K562 (cell line): Measurements from ENCODE around the gene VHLL. TPM values are rescaled to one million over a fixed set of nuclear protein-coding genes. Genes with fewer than 3 reads are reported as not detected.
"Not testable (repeated sequence)": the region's sequence is repeated elsewhere in the genome, so short reads cannot be mapped to it uniquely, and the experiment has no call there.

ENCODE experiments used
- ATAC-seq: fragments of 200-7000 bp; cut with Tn5 transposase; 3 replicates; pipeline ENCODE4 v1.9.1; 2020; ENCODE audit warnings: moderate library complexity
- BruUV-seq: library from RNA; stranded (reverse); fragments of 400-500 nt; replicated peaks from 2 replicates; lab custom pipeline; 2021; lab: Mats Ljungman, UMichigan
- CTCF ChIA-PET: fragments of 300-600 bp; formaldehyde crosslinking; extraction: SDS; loops from one replicate; lab custom pipeline; 2021; ENCODE audit warnings: low intra/inter-chr PET ratio; lab: Yijun Ruan, JAX
- POLR2A ChIA-PET: fragments of 300-600, 350-650 bp; sonication (Branson Sonifier 250); formaldehyde crosslinking; extraction: SDS; loops from one replicate; lab custom pipeline; 2021; ENCODE audit warnings: antibody characterized with exemption, inconsistent platforms; lab: Yijun Ruan, JAX
- DNase-seq, 4 experiments: peaks; one replicate each; pipeline versions ENCODE4 v3.0.0 to v3.0.0-alpha.2; 2011 to 2018; ENCODE audit warnings: low spot score in 3 of 4, mixed read lengths in 3 of 4; ENCODE audit errors: extremely low read depth in 1 of 4
- FAIRE-seq: peaks from 2 replicates; lab custom pipeline; 2011; peaks lifted over from hg19 to GRCh38; lab: Jason Lieb, UNC
- H2AFZ ChIP-seq: 2 replicates; pipeline ENCODE4 v1.6.0; 2011; ENCODE audit warnings: low read depth, low read length, control low read depth, inconsistent platforms
- H3K27ac ChIP-seq: fragments of 200-600 bp; 3 replicates; pipeline ENCODE4 v1.8.0; 2011; ENCODE audit warnings: low read depth, mild to moderate bottlenecking, control low read depth, inconsistent platforms, low read length, moderate library complexity, mixed read lengths; ENCODE audit errors: extremely low read depth
- H3K27me3 ChIP-seq, 2 experiments: fragments of 300-600 bp in 1 of 2; 2 replicates in 1 of 2; 3 replicates in 1 of 2; pipeline versions ENCODE4 v1.6.0 to v1.8.0; 2011; ENCODE audit warnings: inconsistent platforms in 2 of 2, low read length in 2 of 2, mild to moderate bottlenecking in 1 of 2, mixed read lengths in 1 of 2, moderate library complexity in 1 of 2; ENCODE audit not compliant: control insufficient read depth in 2 of 2, insufficient read depth in 2 of 2
- H3K36me3 ChIP-seq: fragments of 300-600 bp; 3 replicates; pipeline ENCODE4 v1.8.0; 2011; ENCODE audit warnings: mild to moderate bottlenecking, low read length, inconsistent platforms; ENCODE audit not compliant: control insufficient read depth, insufficient read depth
- H3K4me1 ChIP-seq, 2 experiments: fragments of 200-600 bp in 1 of 2; replicated peaks in 1 of 2; 2 replicates in 1 of 2; 3 replicates in 1 of 2; pipeline versions ENCODE4 v1.5.1 to v1.8.0; 2011; ENCODE audit warnings: inconsistent platforms in 2 of 2, low read length in 2 of 2, mild to moderate bottlenecking in 1 of 2, mixed read lengths in 1 of 2, moderate library complexity in 1 of 2; ENCODE audit not compliant: control insufficient read depth in 2 of 2, insufficient read depth in 2 of 2
- H3K4me2 ChIP-seq: 2 replicates; pipeline ENCODE4 v1.6.1; 2011; ENCODE audit warnings: low read length, control low read depth, inconsistent platforms, mixed read lengths; ENCODE audit not compliant: insufficient read depth
- H3K4me3 ChIP-seq: fragments of 200-600 bp; sonication (generic), shearing (Covaris generic); 2 replicates; pipeline ENCODE4 v1.5.1; 2016; ENCODE audit warnings: control low read depth, inconsistent platforms
- H3K79me2 ChIP-seq: fragments of 200-600 bp; 3 replicates; pipeline ENCODE4 v1.8.0; 2011; ENCODE audit warnings: low read length, inconsistent platforms; ENCODE audit not compliant: control insufficient read depth, insufficient read depth
- H3K9ac ChIP-seq, 2 experiments: 2 replicates each; pipeline versions ENCODE4 v1.6.0 to v1.6.1; 2011; ENCODE audit warnings: low read depth in 2 of 2, low read length in 2 of 2, control low read depth in 1 of 2, inconsistent platforms in 1 of 2, mild to moderate bottlenecking in 1 of 2, mixed read lengths in 1 of 2; ENCODE audit not compliant: insufficient read depth in 1 of 2
- H3K9me1 ChIP-seq: one replicate; pipeline ENCODE4 v1.6.0; 2011; ENCODE audit warnings: inconsistent platforms, mild to moderate bottlenecking, low read length, moderate library complexity; ENCODE audit not compliant: control insufficient read depth, insufficient read depth
- H3K9me3 ChIP-seq: replicated peaks from 2 replicates; pipeline ENCODE4 v1.5.1; 2011; ENCODE audit warnings: low read depth, low read length, inconsistent platforms; ENCODE audit not compliant: control insufficient read depth, insufficient read depth
- H4K20me1 ChIP-seq: replicated peaks from 2 replicates; pipeline ENCODE4 v1.6.1; 2011; ENCODE audit warnings: low read length, inconsistent platforms, mixed read lengths; ENCODE audit not compliant: control insufficient read depth, insufficient read depth
- FIP1L1 ChIP-seq: fragments of 200-400 bp; formaldehyde crosslinking; IDR thresholded peaks from 2 replicates; pipeline ENCODE4 v1.6.1; 2018; ENCODE audit warnings: mild to moderate bottlenecking, low read depth, low read length; ENCODE audit not compliant: poor library complexity, severe bottlenecking
- ZNF384 ChIP-seq: IDR thresholded peaks from 2 replicates; pipeline ENCODE4 v1.6.1; 2012; ENCODE audit warnings: low read depth, low read length, improper control_type of control experiment
- WGBS: fragments of 100-300 bp; shearing (Covaris generic); methylation state at CpG from one replicate; pipeline ENCODE4 v1.1.6; 2016; ENCODE audit warnings: low coverage, mixed read lengths; ENCODE audit not compliant: insufficient coverage; ENCODE audit errors: missing lambda C conversion rate; 5-methylcytosine and 5-hydroxymethylcytosine counted together
- in situ Hi-C: fragments of 300-500 bp; cut with MboI; formaldehyde crosslinking; loops from 4 replicates; pipeline ENCODE4 v1.15.0; 2018; ENCODE audit warnings: inconsistent platforms, mixed read lengths
- intact Hi-C: fragments of 100-400 bp; cut with micrococcal nuclease; formaldehyde crosslinking; loops from 2 replicates; pipeline ENCODE4 v1.14.2; 2022
- polyA plus RNA-seq, 8 experiments: library from polyadenylated mRNA; depleted of rRNA in 4 of 8; stranded (reverse) in 5 of 8; unstranded in 3 of 8; fragments of >200 nt; fragmentation: Nextera tagmentation in 2 of 8; fragmentation: Illumina TruSeq in 1 of 8; extraction: Ambion mirVana in 2 of 8; extraction: Trizol in 1 of 8; gene quantifications; 2 replicates each; pipeline versions ENCODE4 v1.2.1 to v1.2.3, GENCODE V29; 2011 to 2014; ENCODE audit warnings: inconsistent platforms in 1 of 8, missing spikeins in 1 of 8
- total RNA-seq, 7 experiments: library from RNA; depleted of rRNA in 6 of 7; stranded (reverse); fragments of >200 nt in 6 of 7; fragmentation: Illumina TruSeq in 2 of 7; extraction: Trizol in 2 of 7; gene quantifications; 2 replicates each; pipeline versions ENCODE4 v1.2.1 to v1.2.3, GENCODE V29; 2011 to 2021; ENCODE audit warnings: low replicate concordance in 1 of 7
- TF ChIP-seq, protein P1 (sequence below): fragments of 450-650 bp; IDR thresholded peaks from 2 replicates; pipeline ENCODE4 v1.6.1; 2018; ENCODE audit not compliant: partially characterized antibody

Gene VHLL
- total and polyA plus RNA-seq, 9 of the 15 experiments (the other 6 are each of a cell fraction or from before 2014, with no cell fraction given) = not detected

DNA sequence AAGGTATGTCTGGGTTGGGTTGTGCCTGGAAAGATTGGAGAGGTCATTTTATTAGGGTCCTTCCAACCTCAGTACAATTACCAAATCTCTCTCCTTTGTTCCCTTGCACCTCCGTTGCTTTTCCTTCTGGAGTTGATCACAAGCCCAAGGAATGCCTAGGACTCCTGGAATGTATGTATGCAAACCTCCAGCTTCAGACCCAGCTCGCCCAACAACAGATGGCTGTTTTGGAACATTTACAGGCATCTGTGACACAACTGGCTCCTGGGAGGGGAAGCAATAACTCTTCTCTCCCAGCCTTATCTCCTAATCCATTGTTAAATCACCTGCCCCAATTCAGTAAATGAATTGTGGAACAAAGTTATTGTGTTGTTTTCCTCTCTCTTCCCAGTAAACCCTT is 47.5 kb upstream of the VHLL start:
- no TSS peak for BruUV-seq

DNA sequence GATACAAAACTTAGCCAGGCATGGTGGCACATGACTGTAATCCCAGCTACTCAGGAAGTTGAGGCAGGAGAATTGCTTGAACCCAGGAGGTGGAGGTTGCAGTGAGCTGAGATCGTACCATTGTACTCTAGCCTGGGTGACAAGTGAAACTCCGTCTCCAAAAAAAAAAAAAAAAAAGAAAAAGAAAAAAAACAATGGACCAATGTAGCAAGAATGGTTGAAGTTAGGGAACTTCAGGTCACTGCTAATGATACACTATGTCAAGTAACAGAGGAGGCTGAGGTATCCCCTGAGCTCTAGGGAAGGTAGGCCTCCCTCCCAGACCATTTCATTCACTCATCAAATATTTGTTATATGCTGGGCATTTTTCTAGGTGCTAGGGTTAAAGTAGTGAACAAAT is 46.9 kb upstream of the VHLL start:
- H4K20me1 ChIP-seq, intact Hi-C loops: not testable (repeated sequence)
- POLR2A ChIA-PET = interaction anchor here (0.9 kb wide), 1 partner anchor 193 kb away, joined by 3 read pairs; no protein-coding TSS in a partner anchor

More for the DNA sequence above, 47.5 kb upstream of the VHLL start:
- TF ChIP-seq ZNF384 (no peak), FIP1L1 (no peak)
- TF ChIP-seq, all 486 proteins: peak for 0
- no peaks in the 10 kb centered on the region for H3K79me2 ChIP-seq
- no peaks in the 10 kb centered on the region for H3K4me1 ChIP-seq
- FAIRE-seq (no peak), DNase-seq (no peak), ATAC-seq (no peak)
- intact Hi-C loops (no loop called here), in situ Hi-C loops (no loop called here)
- no peak overlapping the region for H3K4me3 ChIP-seq
- POLR2A ChIA-PET = interaction anchor here (0.9 kb wide), 1 partner anchor 194 kb away, joined by 3 read pairs; no protein-coding TSS in a partner anchor
- no peaks in the 10 kb centered on the region for H3K9me3 ChIP-seq
- peaks cover 0 to 5% of the 10 kb centered on the region in 2 experiments; a peak in 3 of 5 replicates for H3K27me3 ChIP-seq
- H3K36me3 ChIP-seq = no peaks in the 10 kb centered on the region
- no peak overlapping the region for H3K9ac ChIP-seq
- CTCF ChIA-PET = no interaction called here
- H4K20me1 ChIP-seq = no peaks in the 10 kb centered on the region
- H3K4me2 ChIP-seq = no peak overlapping the region
- WGBS = 0% methylated on average over 2 of the region's 2 CpGs
- no peak overlapping the region for H3K27ac ChIP-seq
- no peaks in the 10 kb centered on the region for H3K9me1 ChIP-seq
- no peak overlapping the region for H2AFZ ChIP-seq

More for the DNA sequence above, 46.9 kb upstream of the VHLL start:
- H3K4me3 ChIP-seq, H3K9ac ChIP-seq, in situ Hi-C loops, H3K79me2 ChIP-seq, DNase-seq, H3K4me1 ChIP-seq, H3K9me3 ChIP-seq, H2AFZ ChIP-seq, H3K4me2 ChIP-seq, BruUV-seq, ATAC-seq, H3K9me1 ChIP-seq, H3K27ac ChIP-seq, H3K36me3 ChIP-seq, H3K27me3 ChIP-seq, CTCF ChIA-PET, FAIRE-seq: not testable (repeated sequence)
- 33% methylated on average over 1 of the region's 2 CpGs for WGBS
- TF ChIP-seq, protein P1, sequence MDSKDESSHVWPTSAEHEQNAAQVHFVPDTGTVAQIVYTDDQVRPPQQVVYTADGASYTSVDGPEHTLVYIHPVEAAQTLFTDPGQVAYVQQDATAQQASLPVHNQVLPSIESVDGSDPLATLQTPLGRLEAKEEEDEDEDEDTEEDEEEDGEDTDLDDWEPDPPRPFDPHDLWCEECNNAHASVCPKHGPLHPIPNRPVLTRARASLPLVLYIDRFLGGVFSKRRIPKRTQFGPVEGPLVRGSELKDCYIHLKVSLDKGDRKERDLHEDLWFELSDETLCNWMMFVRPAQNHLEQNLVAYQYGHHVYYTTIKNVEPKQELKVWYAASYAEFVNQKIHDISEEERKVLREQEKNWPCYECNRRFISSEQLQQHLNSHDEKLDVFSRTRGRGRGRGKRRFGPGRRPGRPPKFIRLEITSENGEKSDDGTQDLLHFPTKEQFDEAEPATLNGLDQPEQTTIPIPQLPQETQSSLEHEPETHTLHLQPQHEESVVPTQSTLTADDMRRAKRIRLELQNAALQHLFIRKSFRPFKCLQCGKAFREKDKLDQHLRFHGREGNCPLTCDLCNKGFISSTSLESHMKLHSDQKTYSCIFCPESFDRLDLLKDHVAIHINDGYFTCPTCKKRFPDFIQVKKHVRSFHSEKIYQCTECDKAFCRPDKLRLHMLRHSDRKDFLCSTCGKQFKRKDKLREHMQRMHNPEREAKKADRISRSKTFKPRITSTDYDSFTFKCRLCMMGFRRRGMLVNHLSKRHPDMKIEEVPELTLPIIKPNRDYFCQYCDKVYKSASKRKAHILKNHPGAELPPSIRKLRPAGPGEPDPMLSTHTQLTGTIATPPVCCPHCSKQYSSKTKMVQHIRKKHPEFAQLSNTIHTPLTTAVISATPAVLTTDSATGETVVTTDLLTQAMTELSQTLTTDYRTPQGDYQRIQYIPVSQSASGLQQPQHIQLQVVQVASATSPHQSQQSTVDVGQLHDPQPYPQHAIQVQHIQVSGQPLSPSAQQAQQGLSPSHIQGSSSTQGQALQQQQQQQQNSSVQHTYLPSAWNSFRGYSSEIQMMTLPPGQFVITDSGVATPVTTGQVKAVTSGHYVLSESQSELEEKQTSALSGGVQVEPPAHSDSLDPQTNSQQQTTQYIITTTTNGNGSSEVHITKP = peak; percentile 60
